Brain pericyte (primary cell): ENCODE results near the gene KCNIP3.

Experiments
- DNase-seq: peaks from one replicate; pipeline ENCODE4 v3.0.0-alpha.2; 2012; ENCODE audit warnings: low read depth, low spot score

Gene KCNIP3

GRCh38 chr2:95294579-95295250, 2.4 kb upstream of the KCNIP3 start:
- no peak for DNase-seq

DNA sequence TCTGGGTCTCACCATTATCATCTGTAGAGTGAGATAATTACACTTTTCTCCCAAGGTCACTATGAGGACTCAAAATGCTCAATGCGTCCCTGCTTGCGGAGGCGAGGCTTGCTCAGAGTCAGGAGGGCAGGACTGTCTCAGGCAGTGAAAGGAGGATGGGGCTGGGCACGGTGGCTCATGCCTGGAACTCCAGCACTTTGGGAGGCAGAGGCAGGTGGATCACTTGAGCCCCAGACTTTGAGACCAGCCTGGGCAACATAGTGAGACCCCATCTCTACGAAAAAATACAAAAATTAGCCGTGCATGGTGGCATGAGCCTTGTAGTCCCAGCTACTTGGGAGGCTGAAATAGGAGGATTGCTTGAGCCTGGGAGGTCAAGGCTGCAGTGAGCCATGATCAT, 1.8 kb upstream of the KCNIP3 start:
- no peak for DNase-seq

DNA sequence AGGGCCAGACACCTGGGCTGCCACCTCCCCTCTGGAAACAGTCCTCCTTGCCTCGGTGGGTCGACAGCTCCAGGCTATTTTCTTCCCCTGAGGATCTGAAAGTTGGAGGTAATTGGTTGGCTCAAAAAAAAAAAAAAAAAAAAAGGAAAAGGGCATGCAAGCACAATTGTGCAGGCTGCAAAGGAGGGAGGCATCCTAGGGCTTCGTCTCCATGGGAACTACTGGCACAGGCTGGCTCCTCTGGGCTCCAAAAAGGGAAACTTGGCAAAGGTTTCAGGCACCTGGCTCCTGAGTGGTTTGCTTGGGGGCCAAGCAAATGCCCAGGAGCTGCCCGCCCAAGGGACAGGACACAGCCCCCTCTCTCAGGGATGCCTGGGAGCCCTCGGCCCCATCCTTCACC, 1.1 kb upstream of the KCNIP3 start:
- no peak for DNase-seq

DNA sequence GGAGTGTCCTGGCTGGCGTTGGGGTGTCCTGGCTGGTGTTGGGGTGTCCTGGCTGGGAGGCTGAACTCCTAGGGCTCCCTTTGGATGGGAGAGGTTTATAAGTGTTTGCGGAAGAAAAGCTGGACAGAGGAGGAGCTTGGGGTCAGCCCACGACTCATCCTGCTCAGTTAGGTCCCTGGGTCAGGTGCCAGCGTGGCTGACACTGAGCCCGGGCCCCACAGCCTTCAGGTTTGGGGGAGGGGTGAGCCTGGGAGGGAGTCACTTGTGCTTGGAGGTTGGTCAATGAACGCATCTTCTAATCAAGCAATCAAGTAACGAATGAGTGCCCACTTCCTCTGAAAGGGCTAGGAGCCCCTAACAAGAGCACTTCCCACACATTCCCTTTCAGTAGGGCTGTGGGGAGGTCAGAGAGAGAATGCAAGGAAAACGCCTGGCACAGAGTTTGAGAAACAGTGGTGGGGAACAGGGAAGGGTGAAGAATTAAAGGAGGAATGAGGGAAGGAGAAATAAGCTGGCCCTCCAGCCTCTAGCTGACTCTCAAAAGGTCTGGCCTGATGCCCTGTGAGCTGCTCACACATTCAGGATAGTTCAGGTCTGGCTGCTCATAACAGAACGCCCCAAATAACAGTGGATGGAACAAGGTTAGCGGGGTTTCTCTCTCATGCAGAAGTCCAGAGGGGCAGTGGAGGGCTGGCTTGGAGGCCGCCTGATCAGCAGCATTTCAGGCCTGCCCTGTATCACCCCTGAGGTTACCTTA, 670 bp downstream of the KCNIP3 start:
- DNase-seq = no peak

DNA sequence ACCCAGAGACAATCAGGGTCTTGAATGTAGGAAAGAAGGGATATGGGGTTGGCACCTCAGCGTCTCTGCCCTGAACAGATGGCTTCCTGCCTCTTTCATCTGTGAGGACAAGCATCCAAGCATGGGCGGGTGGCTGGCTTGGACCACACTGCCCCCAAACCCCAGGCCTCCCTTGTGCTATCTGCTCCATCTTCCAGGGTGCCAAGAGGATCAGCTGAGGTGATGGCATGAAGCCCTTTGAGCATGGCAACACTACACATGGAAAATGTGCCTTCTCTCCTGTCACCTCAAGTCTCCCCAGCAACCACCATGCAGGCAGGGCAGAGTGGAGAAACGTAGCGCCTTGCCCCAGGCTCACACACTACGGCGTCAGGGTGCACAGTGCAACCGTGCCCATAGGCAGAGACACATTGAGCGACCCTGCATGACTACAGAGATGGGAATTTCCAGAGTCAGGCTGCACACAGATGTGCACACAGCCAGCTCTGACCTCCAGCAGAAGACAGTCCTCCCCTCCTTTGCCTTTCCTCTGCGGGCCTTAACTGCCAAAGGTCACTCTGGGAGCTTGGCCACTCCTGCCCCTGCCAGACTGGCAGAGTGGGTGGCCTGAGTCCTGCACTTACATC, 1.5 kb downstream of the KCNIP3 start:
- no peak for DNase-seq

GRCh38 chr2:95299961-95300360, 2.8 kb downstream of the KCNIP3 start:
- DNase-seq = no peak

- no peak for DNase-seq
Measured at GRCh38 chr2:95300450-95300849, 3.3 kb downstream of the KCNIP3 start.

- DNase-seq = no peak
Measured at GRCh38 chr2:95301186-95301585, 4.0 kb downstream of the KCNIP3 start.

- DNase-seq = no peak
Measured at GRCh38 chr2:95301876-95302641, 4.9 kb downstream of the KCNIP3 start.

GRCh38 chr2:95303191-95303919, 6.2 kb downstream of the KCNIP3 start:
- no peak for DNase-seq

- DNase-seq = no peak
Measured at GRCh38 chr2:95305380-95306061, 8.4 kb downstream of the KCNIP3 start.

DNA sequence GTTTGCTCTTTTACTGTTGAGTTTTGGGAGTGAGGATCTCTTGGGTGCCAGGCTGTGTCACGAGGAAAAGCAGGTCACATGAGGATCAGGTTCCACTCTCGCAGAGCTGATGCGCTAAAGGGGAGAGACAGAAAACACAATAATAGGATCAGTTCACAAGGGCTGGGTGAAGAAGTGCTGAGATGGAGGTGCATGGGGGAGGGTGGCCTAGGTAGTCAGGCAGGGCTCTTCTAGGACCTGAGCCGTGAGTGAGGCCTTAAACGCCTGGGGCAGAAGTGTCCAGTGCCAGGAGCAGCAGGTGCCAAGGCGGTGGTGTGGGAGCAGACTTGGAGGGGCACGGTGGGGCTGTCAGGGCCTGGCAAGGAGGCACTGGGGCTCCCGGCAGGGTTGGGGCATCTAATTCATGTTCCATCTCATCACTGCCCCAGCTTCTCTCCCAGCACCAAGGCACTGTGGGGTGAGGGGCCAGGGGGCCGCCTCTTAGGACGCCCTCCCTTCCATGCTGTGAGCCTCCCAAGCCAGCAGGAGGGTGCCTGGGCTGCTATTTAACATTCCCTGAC, 9.3 kb downstream of the KCNIP3 start:
- DNase-seq = no peak

GRCh38 chr2:95307036-95307435, 9.9 kb downstream of the KCNIP3 start:
- no peak for DNase-seq

DNA sequence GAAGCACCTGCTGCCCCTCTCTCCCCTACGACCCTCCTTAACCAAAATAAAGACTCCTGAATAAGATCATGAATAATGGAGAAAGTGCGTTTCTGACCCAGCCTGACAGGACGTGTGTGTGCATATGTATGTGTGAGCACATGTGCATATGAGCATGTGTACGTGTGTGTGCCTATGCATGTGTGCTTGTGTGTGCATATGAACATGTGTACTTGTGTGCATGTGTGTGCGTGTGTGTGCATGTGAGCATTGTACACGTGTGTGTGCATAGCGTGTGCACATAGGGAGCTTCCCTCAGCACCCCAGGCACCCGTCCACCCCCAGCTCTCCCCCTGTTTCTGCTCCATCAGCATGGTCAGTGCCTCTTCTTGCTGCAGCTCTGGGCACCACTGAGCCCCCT, 10.7 kb downstream of the KCNIP3 start:
- no peak for DNase-seq

- no peak for DNase-seq
Measured at GRCh38 chr2:95308426-95308990, 11.4 kb downstream of the KCNIP3 start.

DNA sequence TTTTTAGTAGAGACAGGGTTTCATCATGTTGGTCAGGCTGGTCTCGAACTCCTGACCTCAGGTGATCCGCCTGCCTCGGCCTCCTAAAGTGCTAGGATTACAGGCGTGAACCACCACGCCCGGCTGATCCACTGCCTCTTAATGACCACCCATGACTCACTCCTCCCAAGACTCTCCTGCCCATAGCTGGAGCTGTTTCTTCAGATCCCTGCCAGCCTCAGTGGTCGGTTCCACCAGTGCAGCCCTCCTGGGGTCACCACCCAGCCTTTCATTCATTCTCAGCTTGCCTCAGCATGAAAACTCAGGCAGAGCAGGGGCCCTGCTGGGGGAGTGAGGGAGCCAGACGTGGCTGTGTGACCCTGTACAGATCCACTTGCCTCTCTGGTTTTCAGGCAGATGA, 12.5 kb downstream of the KCNIP3 start:
- DNase-seq = no peak

DNA sequence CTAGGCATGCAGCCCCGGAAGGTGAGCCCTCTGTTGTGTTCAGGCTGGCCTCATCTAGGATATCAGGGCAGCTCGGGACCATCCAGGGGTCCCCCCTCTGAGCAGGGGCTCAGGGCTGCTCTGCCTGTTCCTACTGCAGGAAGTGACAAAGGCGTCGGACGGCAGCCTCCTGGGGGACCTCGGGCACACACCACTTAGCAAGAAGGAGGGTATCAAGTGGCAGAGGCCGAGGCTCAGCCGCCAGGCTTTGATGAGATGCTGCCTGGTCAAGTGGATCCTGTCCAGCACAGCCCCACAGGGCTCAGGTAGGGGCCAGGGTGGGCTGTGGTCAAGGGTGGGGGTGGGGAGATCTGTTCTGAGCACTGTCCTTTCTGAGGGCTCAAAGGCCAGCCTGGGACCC, 13.1 kb downstream of the KCNIP3 start:
- DNase-seq = no peak

GRCh38 chr2:95310651-95311050, 13.5 kb downstream of the KCNIP3 start:
- DNase-seq = no peak

DNA sequence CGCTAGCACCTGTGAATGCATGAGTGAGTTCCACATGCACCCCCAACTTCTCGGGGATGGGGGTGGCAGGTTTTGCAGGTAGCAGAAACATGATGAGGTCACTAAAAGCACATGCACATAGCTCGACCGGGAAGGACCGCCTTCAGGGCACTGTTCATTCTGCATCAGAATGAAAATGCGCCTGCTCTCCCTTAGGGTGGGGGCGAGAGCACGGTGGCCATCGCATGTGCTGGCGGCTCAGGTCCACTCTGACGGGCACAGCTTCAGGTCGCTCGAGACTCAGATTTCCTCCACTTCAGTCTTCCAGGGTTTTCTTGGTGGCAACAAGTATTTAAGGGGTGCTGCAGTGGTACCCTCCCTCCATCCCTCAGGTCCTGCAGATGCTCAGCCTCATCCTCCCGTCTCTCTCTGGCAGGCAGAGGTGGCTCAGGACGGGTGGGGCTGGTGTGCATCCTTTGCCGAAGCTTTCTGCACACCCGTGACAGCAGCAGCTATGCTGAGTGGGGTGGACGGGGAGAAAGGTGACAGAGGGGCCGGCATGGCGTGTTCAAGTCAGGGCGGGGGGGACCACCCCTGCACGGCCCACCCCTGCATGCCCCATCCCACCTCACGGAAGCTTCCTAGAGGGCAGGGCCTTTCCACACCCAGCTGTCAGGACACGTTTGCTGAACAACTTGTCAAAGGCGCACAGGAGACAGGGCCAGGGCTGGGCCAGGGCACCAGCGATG, 14.8 kb downstream of the KCNIP3 start:
- DNase-seq = no peak
